A172 (cell line): ENCODE data around the gene IFT88. TPM values are rescaled to one million over a fixed set of nuclear protein-coding genes. Genes with fewer than 3 reads are reported as not detected.

ENCODE experiments used
- DNase-seq: peaks from one replicate; pipeline ENCODE4 v3.0.0-alpha.2; 2015; ENCODE audit warnings: low spot score
- total RNA-seq: library from RNA; depleted of rRNA; stranded (reverse); fragments of >200 nt; shearing (Covaris generic); gene quantifications from 2 replicates; pipeline ENCODE4 v1.2.3, GENCODE V29; 2014

Gene IFT88
- total RNA-seq, 1 experiment from 2014 or later = 22.6 TPM

DNA sequence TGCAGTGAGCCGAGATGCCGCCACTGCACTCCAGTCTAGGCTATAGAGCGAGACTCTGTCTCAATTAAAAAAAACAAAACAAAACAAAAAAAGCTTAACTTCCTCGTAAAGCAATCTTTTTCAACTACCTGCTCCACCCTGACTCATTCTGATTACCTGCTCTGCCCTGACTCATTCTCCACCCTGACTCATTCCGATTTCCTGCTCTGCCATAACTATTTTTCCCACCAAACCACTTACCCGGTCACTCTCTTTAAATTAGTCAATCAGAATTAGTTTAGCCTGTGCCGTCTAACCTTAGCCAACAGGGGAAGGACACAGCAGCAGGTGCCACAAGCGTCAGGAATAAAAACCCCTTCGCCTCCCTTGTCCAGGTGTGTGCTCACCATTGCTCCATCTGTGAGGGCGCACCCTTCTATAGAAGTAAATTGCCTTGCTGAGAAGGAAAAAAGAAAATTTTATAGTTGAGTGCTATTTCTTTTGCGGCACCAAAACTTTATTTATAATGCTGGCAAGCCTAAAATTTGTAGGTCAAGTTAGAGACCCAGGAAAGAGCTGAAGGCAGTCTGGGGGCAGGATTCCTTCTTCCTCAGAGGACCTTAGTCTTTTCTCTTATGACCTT lies 1.7 kb upstream of the IFT88 start:
- peak; percentile 18 for DNase-seq

GRCh38 chr13:20566468-20566897 lies 474 bp upstream of the IFT88 start:
- peak; percentile 70 for DNase-seq

DNA sequence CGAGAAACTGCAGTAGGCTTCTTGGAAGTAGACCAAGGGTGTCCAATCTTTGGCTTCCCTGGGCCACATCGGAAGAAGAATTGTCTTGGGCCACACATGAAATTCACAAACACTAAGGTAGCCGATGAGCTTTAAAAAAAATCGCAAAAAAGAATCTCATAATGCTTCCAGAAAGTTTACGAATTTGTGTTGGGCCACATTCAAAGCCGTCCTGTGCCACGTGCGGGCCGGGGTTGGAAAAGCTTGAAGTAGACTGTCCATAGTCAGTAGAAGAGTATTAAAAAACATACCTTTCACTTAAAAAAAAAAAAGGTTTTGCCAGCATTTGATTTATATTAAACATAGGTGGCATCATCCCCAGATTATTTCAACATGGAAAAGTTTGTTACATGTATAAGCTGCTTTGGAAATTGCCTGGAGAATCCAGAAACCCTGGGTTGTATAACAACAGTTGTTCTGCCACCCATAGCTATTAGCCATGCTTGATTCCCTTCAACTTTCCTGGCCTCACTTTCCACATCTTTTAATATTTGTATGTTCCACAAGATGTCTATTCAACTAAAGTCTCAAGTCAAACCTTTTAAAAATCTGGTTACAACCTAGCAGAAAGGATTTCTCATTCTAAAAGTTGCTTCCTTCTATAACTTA lies 1.0 kb downstream of the IFT88 start:
- no peak for DNase-seq

GRCh38 chr13:20570517-20570916 lies 3.6 kb downstream of the IFT88 start:
- DNase-seq = no peak

GRCh38 chr13:20571676-20572075 lies 4.7 kb downstream of the IFT88 start:
- DNase-seq = no peak

DNA sequence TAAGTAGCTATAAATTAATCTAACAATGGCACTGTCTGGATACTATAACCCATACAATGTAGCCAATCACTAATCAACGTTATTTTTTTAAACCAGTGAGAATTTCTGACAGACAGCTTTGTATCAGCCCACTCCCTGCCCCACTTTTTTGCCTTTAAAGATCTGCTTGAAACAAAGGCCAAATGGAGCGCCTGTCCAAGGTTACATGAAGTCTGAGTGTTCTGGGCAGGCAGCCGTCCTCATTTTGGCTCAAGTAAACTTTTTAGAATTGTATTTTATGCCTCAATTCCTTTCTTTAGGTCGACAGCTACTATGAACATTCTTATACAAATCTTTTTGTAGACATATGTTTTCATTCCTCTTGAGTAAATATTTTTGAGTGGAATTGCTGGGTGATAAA lies 6.2 kb downstream of the IFT88 start:
- DNase-seq = no peak

DNA sequence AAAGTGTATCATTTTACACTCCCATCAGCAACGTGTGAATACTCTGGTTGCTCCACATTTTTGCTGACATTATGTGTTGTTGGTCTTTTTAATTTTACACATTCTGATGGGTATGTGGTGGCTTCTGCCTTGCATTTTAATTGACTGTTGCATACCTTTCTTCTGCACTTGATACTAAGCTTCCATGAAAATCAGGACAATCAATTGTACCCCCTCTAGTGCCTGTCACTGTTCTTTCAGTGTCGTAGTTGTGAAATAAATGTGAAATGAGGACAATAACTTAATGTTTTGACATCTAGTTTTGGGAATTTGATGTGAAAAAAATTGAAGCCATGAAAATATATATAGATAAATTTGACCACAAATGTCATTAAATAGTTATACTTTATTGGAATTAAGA lies 6.7 kb downstream of the IFT88 start:
- DNase-seq = no peak

- no peak for DNase-seq
Observed at GRCh38 chr13:20579191-20579590, 12.2 kb downstream of the IFT88 start.

- no peak for DNase-seq
Observed at GRCh38 chr13:20580257-20580656, 13.3 kb downstream of the IFT88 start.

- no peak for DNase-seq
Observed at GRCh38 chr13:20582026-20582425, 15.1 kb downstream of the IFT88 start.

DNA sequence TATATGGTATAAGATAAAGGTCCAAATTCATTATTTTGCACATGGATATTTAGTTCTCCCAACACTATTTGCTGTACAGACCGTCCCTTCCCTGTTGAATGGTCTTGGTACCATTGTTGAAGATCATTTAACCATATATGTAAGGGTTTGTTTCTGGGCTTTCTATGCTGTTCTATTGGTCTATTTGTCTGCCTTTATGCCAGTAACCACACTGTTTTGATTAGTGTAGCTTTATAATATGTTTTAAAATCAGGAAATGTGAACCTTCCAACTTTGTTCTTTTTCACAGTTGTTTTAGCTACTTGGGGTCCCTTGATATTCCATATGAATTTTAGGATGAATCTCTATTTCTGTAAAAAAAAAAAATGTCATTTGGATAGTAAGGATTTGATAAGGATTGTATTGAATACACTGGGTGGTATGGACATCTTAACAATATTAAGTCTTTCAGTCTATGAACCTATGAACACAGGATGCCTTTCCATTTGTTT lies 16.9 kb downstream of the IFT88 start:
- no peak for DNase-seq

DNA sequence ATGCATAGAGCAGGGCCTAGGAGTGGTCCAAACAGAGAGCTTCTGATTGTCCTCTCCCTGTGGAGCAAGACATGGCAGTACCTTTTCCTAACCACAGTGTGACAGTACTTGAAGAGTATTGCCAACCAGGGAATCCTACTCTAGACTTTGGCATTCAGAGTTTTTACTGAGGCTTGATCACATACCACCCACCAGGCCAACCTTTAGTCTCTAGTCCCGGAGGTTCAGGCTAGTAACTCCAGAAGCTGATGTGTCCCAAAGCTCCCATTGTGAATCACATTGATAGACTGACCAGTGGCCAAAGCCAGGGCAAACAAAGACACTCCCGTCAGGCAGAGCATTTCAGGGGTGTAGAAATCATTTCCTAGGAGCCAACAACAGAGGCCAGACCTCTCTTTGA lies 18.4 kb downstream of the IFT88 start:
- DNase-seq = no peak

DNA sequence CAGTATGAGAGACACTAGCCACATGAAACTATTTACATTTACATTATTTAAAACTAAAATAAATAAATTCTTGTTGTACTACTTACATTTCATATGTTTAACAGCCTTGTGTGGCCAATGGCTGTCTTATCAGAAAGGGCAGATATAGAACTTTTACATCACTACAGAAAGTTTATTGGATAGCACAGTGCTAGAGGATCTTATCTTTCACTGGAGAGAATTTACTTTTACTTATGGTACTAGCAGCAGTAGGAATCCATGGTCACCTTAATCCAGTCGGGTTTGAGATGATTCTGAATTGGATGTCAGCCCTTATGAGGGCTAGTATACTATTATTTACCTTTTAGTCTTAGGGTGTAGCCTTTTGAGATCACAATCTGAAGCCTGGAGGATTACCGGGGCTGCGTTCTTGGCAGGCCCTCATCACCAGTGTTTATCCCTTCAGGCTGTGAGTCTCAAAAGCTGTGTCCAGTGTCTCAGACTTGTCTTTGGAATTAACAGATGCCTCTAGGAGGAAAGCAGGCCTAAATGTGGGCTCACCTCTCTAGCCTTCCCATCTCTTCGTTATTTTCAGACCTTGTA lies 21.7 kb downstream of the IFT88 start:
- no peak for DNase-seq

DNA sequence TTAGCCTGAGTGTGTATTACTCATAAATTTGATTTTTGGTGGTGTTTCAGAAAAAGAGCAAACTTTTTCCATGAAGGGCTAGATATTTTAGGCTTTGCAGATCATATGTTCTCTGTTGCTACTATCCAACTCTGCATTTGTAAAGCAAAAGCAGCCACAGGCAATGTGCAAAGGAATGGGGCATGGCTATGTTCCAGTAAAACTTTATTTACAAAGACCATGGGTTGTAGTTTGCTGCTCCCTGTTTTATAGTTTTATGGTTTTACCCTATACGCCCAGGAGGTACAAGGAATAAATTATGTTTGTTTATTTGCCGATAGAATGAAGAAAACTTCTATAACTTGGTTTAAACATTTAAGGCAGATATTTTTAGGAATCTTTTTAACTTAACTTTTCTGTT lies 23.6 kb downstream of the IFT88 start:
- DNase-seq = no peak

DNA sequence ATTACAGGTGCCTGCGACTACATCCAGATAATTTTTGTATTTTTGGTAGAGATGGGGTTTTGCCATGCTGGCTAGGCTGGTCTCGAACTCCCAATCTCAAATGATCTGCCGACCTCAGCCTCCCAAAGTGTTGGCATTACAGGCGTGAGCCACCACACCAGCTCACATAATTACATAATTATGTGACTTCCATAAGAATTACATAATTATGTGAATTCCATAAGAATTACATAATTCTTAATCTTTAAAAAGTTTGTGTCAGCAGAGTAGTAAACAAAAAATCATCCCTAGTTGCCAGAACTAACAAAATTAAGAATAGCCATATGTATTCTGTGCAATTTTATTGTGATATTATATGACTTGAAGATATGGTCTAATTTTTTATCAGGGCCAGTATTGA lies 25.6 kb downstream of the IFT88 start:
- DNase-seq = no peak

DNA sequence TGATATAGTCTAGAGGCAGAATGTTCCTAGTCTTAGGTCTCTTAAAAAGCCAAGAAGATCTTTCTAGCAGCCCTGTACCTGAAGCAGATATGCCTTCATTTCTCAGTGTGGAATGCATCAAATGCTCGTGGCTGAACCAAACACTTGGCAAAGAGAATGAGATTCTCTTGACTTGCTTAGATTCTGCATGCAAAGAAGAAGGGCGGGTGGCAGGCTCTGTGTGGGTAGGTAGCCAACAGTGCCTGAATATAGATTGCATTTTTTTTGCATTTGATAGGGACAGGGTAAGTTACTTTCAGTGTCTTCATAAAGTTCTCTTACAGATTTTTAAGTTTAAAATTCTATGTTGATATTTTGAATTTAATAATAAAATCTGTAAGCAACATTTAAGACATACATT lies 27.3 kb downstream of the IFT88 start:
- DNase-seq = no peak

- no peak for DNase-seq
Observed at GRCh38 chr13:20607015-20607414, 40.1 kb downstream of the IFT88 start.

DNA sequence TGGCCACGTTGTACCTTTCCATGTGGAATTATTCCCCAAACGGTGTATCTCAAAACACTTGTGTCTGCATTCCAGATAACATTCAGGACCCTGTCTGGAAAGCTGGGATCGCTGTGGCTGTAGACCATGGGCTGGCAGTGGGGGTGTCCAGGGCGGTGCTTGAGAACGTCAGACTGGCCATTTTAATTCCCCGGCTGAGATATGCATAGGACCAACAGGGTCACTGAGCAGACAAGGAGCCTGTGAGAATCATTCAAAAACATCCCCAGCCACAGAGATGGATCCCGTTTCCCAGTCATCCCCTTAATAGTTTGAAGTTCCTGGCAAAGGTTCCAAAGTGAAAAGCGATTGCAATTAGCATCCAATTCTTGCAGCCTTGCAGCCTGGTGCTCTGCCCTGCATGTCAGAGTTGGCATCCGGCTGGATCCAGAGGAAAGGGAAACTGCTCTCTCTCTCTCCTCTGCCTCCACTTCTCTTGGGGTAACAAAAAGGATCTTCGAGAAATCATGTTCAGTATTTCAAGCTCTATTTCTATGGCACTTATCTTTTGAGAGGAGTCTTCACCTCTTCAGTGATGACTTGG lies 41.6 kb downstream of the IFT88 start:
- no peak for DNase-seq

- peak; percentile 11 for DNase-seq
Observed at GRCh38 chr13:20609145-20609544, 42.2 kb downstream of the IFT88 start.

DNA sequence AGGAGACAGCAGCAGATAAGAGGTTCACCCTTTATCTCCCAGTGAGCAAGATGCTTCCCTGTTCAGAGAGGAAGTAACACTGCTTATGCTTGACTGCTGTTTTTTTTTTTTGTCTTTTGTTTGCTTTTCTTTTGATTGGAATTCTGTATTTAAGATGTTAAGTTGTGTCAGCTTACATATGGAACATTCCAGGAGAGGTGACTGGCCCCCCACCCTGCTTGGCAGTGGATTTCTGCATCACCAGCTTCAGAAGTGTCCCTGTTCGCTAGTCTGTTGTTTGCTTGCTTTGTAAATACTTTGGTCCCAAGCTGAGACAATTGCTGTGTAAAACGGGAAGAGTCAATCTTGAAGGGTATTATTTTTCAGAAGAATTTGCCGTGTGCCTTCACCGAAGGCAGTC lies 43.0 kb downstream of the IFT88 start:
- DNase-seq = no peak

DNA sequence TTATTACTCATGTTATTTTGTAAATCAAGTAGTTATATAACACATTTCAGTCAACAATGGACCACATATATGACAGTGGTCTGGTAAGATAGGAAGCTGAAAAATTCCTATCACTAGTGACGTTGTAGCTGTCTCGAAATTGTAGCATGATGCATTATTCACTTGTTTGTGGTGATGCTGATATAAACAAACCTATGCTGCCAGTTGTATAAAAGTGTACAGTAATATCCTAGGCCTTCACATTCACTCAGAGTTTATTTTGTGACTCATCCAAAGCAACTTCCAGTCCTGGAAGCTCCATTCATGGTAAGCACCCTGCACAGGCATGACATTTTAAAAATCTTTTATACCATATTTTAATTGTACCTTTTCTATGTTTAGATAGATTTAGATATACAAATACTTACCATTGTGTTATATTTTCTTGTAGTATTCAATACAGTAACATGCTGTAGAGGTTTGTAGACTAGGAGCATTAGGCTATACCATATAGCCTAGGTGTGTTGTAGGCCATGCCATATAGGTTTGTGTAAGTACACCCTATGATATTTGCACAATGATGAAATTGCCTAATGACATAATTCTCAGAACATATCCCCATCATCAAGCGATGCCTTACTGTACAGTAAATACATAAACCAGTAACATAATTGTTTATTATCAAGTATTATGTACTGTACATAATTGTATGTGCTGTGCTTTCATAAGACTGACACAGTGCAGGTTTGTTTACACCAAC lies 49.3 kb downstream of the IFT88 start:
- DNase-seq = peak; percentile 77

- no peak for DNase-seq
Observed at GRCh38 chr13:20623000-20623399, 56.0 kb downstream of the IFT88 start.
